NCI-H128 (cell line): ENCODE results near the gene CCDC69.
"Not testable (repeated sequence)": the region's sequence is repeated elsewhere in the genome, so short reads cannot be mapped to it uniquely, and the experiment has no call there.

Source experiments
- DNase-seq: peaks from one replicate; lab custom pipeline; 2025; ENCODE audit not compliant: unreplicated experiment; lab: John Stamatoyannopoulos, UW

Gene CCDC69

GRCh38 chr5:151196556-151197290, 27.2 kb downstream of the CCDC69 start:
- DNase-seq, result no peak

- no peak for DNase-seq
These were observed 28.3 kb downstream of the CCDC69 start for GRCh38 chr5:151195622-151196021.

- DNase-seq, result no peak
These were observed 31.3 kb downstream of the CCDC69 start for GRCh38 chr5:151192626-151193025.

- no peak for DNase-seq
These were observed 32.2 kb downstream of the CCDC69 start for GRCh38 chr5:151191661-151192060.

GRCh38 chr5:151189151-151189550, 34.7 kb downstream of the CCDC69 start:
- DNase-seq, result no peak

- no peak for DNase-seq
These were observed 37.4 kb downstream of the CCDC69 start for GRCh38 chr5:151186538-151186937.

GRCh38 chr5:151186052-151186451, 37.8 kb downstream of the CCDC69 start:
- DNase-seq, result no peak

- no peak for DNase-seq
These were observed 39.4 kb downstream of the CCDC69 start for GRCh38 chr5:151184316-151185042.

- no peak for DNase-seq
These were observed 40.2 kb downstream of the CCDC69 start for GRCh38 chr5:151183456-151184245.

- no peak for DNase-seq
These were observed 40.9 kb downstream of the CCDC69 start for GRCh38 chr5:151182976-151183375.

GRCh38 chr5:151182524-151182900, 41.4 kb downstream of the CCDC69 start:
- DNase-seq, result no peak

- no peak for DNase-seq
These were observed 41.9 kb downstream of the CCDC69 start for GRCh38 chr5:151181818-151182523.

GRCh38 chr5:151180291-151180690, 43.6 kb downstream of the CCDC69 start:
- no peak for DNase-seq

GRCh38 chr5:151179489-151179840, 44.4 kb downstream of the CCDC69 start:
- no peak for DNase-seq

- no peak for DNase-seq
These were observed 45.0 kb downstream of the CCDC69 start for GRCh38 chr5:151178777-151179488.

GRCh38 chr5:151178372-151178771, 45.5 kb downstream of the CCDC69 start:
- DNase-seq, result no peak

- not testable (repeated sequence) for DNase-seq
These were observed 47.6 kb downstream of the CCDC69 start for GRCh38 chr5:151176268-151176667.

GRCh38 chr5:151174612-151175101, 49.2 kb downstream of the CCDC69 start:
- no peak for DNase-seq

GRCh38 chr5:151173711-151174611, 49.9 kb downstream of the CCDC69 start:
- DNase-seq, result no peak
